ENCODE measurements around the gene NMU. TPM values are rescaled to one million over a fixed set of nuclear protein-coding genes. Genes with fewer than 3 reads are reported as not detected.

Gene NMU
- total and polyA plus RNA-seq, 10 of the 15 experiments (the other 5 are each of a cell fraction or from before 2014, with no cell fraction given) = 0.33 TPM; not detected in 9

- intact Hi-C loops (cut with micrococcal nuclease; ENCODE audit: unreplicated experiment) (loop anchor here (1.0 kb wide), 2 partner anchors 145 to 208 kb away; partner anchors contain the start of gene SRD5A3), in situ Hi-C loops (cut with MboI) (loop anchor here (10.0 to 25.0 kb wide), 2 partner anchors 210 to 1242 kb away; partner anchors contain the start of gene SRD5A3)
- Histone ChIP-seq H3K4me2 (ENCODE audit: control insufficient read depth, insufficient read depth) (no peak overlapping the region), H4K20me1 (ENCODE audit: control insufficient read depth, insufficient read depth) (no peaks in the 10 kb centered on the region), H3K36me3 (ENCODE audit: control insufficient read depth in 2 of 2, insufficient read depth in 2 of 2, low read length in 1 of 2) (no peaks in the 10 kb centered on the region), H3K27me3 (replicated peaks in 1 of 2; ENCODE audit: control insufficient read depth in 2 of 2, insufficient read depth in 2 of 2, low read length in 1 of 2) (no peaks in the 10 kb centered on the region), H3K27ac (ENCODE audit: control insufficient read depth, insufficient read depth) (no peak overlapping the region), H3K9ac (ENCODE audit: control insufficient read depth, insufficient read depth, low read length) (no peak overlapping the region), H3K9me3 (replicated peaks; ENCODE audit: control insufficient read depth, insufficient read depth, low read length) (no peaks in the 10 kb centered on the region), H3K4me3 (no peak overlapping the region), H3K4me1 (ENCODE audit: control insufficient read depth, insufficient read depth, low read length) (no peaks in the 10 kb centered on the region), H3K79me2 (ENCODE audit: control insufficient read depth, insufficient read depth, low read length) (no peaks in the 10 kb centered on the region), H2AFZ (ENCODE audit: control insufficient read depth, low read depth, low read length) (no peak overlapping the region)
- ChIA-PET CTCF (interaction anchor here (0.5 to 1.5 kb wide), 16 partner anchors 9 to 584 kb away, joined by 3 to 30 read pairs (median 4); no protein-coding TSS in a partner anchor), RAD21 (ENCODE audit: unreplicated experiment) (interaction anchor here (0.6 to 1.5 kb wide), 6 partner anchors 11 to 370 kb away, joined by 3 to 11 read pairs (median 3); partner anchors contain the start of genes SRD5A3 and TMEM165), SMC1A (ENCODE audit: uncharacterized antibody, unreplicated experiment) (interaction anchor here (0.6 to 1.5 kb wide), 8 partner anchors 10 to 209 kb away, joined by 3 to 13 read pairs (median 3); partner anchors contain the start of gene SRD5A3), POLR2A (no interaction called here)
- ATAC-seq (peak; percentile 70), DNase-seq (ENCODE audit: low read depth, low spot score) (no peak), FAIRE-seq (no peak)
- 3% methylated on average over 2 of the region's 2 CpGs for WGBS (ENCODE audit: insufficient coverage, insufficient replicate concordance, low lambda C conversion rate, missing lambda C conversion rate)
- BruUV-seq (replicated peaks) = no TSS peak
- TF ChIP-seq SMC3 (IDR thresholded peaks at IDR 0.05; ENCODE audit: borderline replicate concordance, low read length) (peak; percentile 47; the same call in 1 of the 2 replicates), CEBPB (IDR thresholded peaks at IDR 0.05; ENCODE audit: borderline replicate concordance in 1 of 2, low read depth in 2 of 2, low read length in 2 of 2) (no peak), ZNF384 (IDR thresholded peaks at IDR 0.05; ENCODE audit: borderline replicate concordance, low read depth, low read length) (no peak), RELA (IDR thresholded peaks at IDR 0.05; ENCODE audit: borderline replicate concordance, partially characterized antibody) (no peak), CREM (IDR thresholded peaks at IDR 0.05; ENCODE audit: low read depth) (no peak), HDGF (IDR thresholded peaks at IDR 0.05) (no peak), SP1 (IDR thresholded peaks at IDR 0.05; ENCODE audit: low read depth, low read length) (no peak), CTCF (IDR thresholded peaks at IDR 0.05 in 2 of 3, conservative IDR thresholded peaks at IDR 0.05 in 1 of 3; ENCODE audit: control insufficient read depth in 2 of 3, extremely low read depth in 1 of 3, insufficient read depth in 1 of 3, low read depth in 3 of 3, low read length in 3 of 3) (peak; percentile 31 to 47 (median 33); a peak in 4 of 6 replicates), RAD21 (IDR thresholded peaks at IDR 0.05; ENCODE audit: insufficient read depth, low read depth, low read length) (peak; percentile 63), RUNX3 (IDR thresholded peaks at IDR 0.05; ENCODE audit: low read length) (0 out of 2 replicates have a peak, but pooled peaks have one; percentile 13), SREBF2 (IDR thresholded peaks at IDR 0.05; ENCODE audit: low read length) (no peak)
Measured at GRCh38 chr4:55554453-55555030, 81.6 kb downstream of the NMU start.

Measured in GM12878 (cell line).